RWPE2 (cell line): ENCODE measurements around the gene DHH.
"Not testable (repeated sequence)": the region's sequence is repeated elsewhere in the genome, so short reads cannot be mapped to it uniquely, and the experiment has no call there.

ENCODE experiments used
- ATAC-seq: fragments of 200-7000 bp; cut with Tn5 transposase; 3 replicates; pipeline ENCODE4 v1.9.1; 2021; ENCODE audit warnings: low read depth
- DNase-seq: peaks from one replicate; pipeline ENCODE4 v3.0.0-alpha.2; 2020; ENCODE audit warnings: low spot score
- H3K27ac ChIP-seq: fragments of 450-650 bp; 2 replicates; pipeline ENCODE4 v1.5.1; 2017; ENCODE audit warnings: mild to moderate bottlenecking; ENCODE audit not compliant: poor library complexity, severe bottlenecking
- H3K27me3 ChIP-seq: fragments of 250-450 bp; sonication (Bioruptor Pico); 2 replicates; pipeline ENCODE4 v1.5.1; 2021; ENCODE audit warnings: mild to moderate bottlenecking, moderate library complexity; ENCODE audit not compliant: insufficient read depth, poor library complexity, severe bottlenecking
- H3K36me3 ChIP-seq: fragments of 250-450 bp; sonication (Bioruptor Pico); 2 replicates; pipeline ENCODE4 v1.5.1; 2020; ENCODE audit warnings: low read depth, mild to moderate bottlenecking, moderate library complexity
- H3K4me1 ChIP-seq: fragments of 250-450 bp; sonication (Bioruptor Pico); 2 replicates; pipeline ENCODE4 v1.5.1; 2021; ENCODE audit warnings: mild to moderate bottlenecking, moderate library complexity; ENCODE audit not compliant: insufficient read depth, poor library complexity, severe bottlenecking
- H3K4me3 ChIP-seq: fragments of 250-450 bp; sonication (Bioruptor Pico); 2 replicates; pipeline ENCODE4 v1.5.1; 2021; ENCODE audit warnings: mild to moderate bottlenecking, moderate library complexity; ENCODE audit not compliant: severe bottlenecking
- H3K9me3 ChIP-seq: fragments of 250-450 bp; sonication (Bioruptor Pico); 2 replicates; pipeline ENCODE4 v1.5.1; 2021; ENCODE audit warnings: mild to moderate bottlenecking, moderate library complexity; ENCODE audit not compliant: severe bottlenecking
- TF ChIP-seq, protein P1 (sequence below): fragments of 450-650 bp; IDR thresholded peaks from one replicate; pipeline ENCODE4 v1.5.1; 2017; ENCODE audit warnings: mild to moderate bottlenecking, moderate library complexity; ENCODE audit not compliant: poor library complexity, severe bottlenecking

The DHH gene

DNA sequence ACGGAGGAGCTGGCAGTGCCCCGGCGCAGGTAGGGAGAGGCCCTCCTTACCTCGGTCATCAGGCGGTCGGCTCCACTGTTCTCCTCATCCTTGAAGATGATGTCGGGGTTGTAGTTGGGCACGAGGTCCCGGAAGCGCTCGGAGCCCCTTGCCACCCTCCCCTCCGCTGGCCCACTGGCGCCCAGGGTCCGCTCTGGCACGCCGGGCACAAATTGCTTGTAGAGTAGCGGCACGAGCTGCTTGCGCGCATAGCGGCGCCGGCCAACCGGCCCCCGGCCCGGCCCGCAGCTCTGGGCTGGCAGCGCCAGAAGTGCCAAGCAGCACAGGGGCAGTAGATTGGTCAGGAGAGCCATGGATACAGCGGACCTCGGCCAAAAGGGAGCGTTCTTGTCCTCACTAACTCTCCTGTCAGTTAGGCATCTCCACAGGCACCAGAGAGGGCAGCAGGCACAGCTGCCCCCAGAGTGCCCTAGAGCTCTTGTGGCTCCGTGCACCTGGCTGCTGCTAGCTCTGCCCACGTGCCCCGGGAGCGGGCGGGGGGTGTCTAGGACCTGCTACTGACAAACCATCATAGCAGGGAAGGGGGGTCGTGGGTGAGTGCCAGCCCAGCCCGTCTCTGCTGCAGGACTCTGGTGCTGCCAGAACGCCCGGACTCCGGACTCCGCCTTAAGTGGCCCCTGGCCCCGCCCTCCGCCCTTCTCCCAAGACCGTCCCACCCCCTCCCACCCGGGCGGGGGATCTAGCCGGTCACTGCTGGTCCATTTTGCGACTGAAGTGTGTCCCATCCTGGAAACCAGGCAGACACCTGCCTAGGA lies at the start of gene DHH:
Gene DHH, minus strand, starts transcription at position 642 of the 815 bp plus-strand sequence. Its CDS starts 289 bp downstream, at position 353.
- H3K27me3 ChIP-seq = peaks cover 57% of the 10 kb centered on the region
- TF ChIP-seq, protein P1, sequence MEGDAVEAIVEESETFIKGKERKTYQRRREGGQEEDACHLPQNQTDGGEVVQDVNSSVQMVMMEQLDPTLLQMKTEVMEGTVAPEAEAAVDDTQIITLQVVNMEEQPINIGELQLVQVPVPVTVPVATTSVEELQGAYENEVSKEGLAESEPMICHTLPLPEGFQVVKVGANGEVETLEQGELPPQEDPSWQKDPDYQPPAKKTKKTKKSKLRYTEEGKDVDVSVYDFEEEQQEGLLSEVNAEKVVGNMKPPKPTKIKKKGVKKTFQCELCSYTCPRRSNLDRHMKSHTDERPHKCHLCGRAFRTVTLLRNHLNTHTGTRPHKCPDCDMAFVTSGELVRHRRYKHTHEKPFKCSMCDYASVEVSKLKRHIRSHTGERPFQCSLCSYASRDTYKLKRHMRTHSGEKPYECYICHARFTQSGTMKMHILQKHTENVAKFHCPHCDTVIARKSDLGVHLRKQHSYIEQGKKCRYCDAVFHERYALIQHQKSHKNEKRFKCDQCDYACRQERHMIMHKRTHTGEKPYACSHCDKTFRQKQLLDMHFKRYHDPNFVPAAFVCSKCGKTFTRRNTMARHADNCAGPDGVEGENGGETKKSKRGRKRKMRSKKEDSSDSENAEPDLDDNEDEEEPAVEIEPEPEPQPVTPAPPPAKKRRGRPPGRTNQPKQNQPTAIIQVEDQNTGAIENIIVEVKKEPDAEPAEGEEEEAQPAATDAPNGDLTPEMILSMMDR = no peak

GRCh38 chr12:49144384-49144783 lies 49.8 kb upstream of the DHH start:
- no peak for ATAC-seq
- H3K36me3 ChIP-seq = no peaks in the 10 kb centered on the region
- H3K27me3 ChIP-seq = no peaks in the 10 kb centered on the region
- DNase-seq = no peak
- TF ChIP-seq, protein P1 = no peak
- H3K27ac ChIP-seq = no peak overlapping the region
- no peak overlapping the region for H3K4me3 ChIP-seq
- H3K4me1 ChIP-seq = no peaks in the 10 kb centered on the region
- H3K9me3 ChIP-seq = no peaks in the 10 kb centered on the region

More for the DNA sequence above, at the start of gene DHH:
- no peaks in the 10 kb centered on the region for H3K36me3 ChIP-seq
- no peak for DNase-seq
- H3K4me3 ChIP-seq = no peak within 1 kb of the TSS
- H3K9me3 ChIP-seq = no peaks in the 10 kb centered on the region
- H3K27ac ChIP-seq = no peak within 1 kb of the TSS
- peak; percentile 15; the same call in 1 of the 3 replicates for ATAC-seq
- H3K4me1 ChIP-seq = no peaks in the 10 kb centered on the region

- no peaks in the 10 kb centered on the region for H3K27me3 ChIP-seq
- no peak overlapping the region for H3K27ac ChIP-seq
- DNase-seq (no peak), ATAC-seq (no peak)
- no peak overlapping the region for H3K4me3 ChIP-seq
- TF ChIP-seq, protein P1 = no peak
- no peaks in the 10 kb centered on the region for H3K36me3 ChIP-seq
- H3K4me1 ChIP-seq = peaks cover 4% of the 10 kb centered on the region
- H3K9me3 ChIP-seq = no peaks in the 10 kb centered on the region
These were observed 44.4 kb upstream of the DHH start for GRCh38 chr12:49138999-49139398.

DNA sequence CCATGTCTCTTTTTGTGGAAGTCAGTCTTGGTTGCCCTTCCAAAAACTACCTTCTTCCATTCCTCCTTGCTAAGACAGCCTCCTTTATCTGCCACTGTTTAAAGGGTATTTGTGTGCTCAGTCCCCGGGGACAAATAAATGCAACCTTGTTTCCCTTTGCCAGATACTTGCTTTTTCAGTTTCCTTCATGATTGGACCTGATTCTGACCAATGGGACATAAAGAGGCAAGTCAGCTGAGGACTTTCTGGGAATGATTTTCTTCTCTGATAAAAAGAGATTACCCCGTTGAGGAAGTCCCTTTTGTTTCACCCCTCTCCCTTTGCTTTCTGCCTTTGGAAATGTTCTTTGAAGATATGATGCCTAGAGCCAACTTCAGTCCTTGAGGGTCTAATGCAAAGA lies 44.0 kb upstream of the DHH start:
- TF ChIP-seq, protein P1 = no peak
- H3K27me3 ChIP-seq = no peaks in the 10 kb centered on the region
- H3K36me3 ChIP-seq = no peaks in the 10 kb centered on the region
- no peak for DNase-seq
- H3K9me3 ChIP-seq = no peaks in the 10 kb centered on the region
- no peak for ATAC-seq
- H3K4me3 ChIP-seq = no peak overlapping the region
- no peak overlapping the region for H3K27ac ChIP-seq
- H3K4me1 ChIP-seq = peaks cover 4% of the 10 kb centered on the region

DNA sequence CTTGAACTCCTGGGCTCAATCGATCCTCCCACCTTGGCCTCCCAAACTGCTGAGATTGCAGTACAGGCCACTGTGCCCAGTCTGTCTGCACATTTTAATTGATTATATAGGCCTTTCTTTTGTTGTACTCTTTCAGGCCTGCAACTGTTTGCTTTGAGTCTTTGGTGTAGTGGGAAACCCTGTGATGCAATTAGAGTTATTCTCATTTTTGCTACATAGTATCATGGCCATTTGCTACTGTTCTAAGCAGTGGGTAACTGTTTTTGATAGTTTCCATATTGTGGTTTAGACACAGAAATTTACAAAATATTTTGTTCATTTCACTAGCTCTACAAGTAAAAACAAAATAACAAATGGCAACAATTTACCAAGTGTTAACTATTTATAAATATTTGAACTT lies 42.9 kb upstream of the DHH start:
- no peak for ATAC-seq
- TF ChIP-seq, protein P1 = no peak
- peaks cover 4% of the 10 kb centered on the region for H3K4me1 ChIP-seq

DNA sequence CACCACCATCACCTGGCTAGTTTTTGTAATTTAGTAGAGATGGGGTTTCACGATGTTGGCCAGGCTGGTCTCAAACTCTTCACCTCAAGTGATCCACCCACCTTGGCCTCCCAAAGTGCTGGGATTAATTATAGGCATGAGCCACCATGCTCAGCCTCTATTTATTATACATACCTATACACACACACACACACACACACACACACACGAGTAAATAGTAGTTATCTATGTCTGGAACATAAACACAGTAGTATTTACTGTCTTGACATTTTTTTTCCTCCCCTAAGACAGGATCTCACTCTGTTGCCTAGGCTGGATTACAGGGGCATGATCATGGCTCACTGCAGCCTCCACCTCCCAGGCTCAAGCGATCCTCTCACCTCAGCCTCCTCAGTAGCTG lies 42.4 kb upstream of the DHH start:
- not testable (repeated sequence) for H3K27ac ChIP-seq, H3K27me3 ChIP-seq, H3K4me1 ChIP-seq, H3K36me3 ChIP-seq, H3K9me3 ChIP-seq, H3K4me3 ChIP-seq, DNase-seq, ATAC-seq

More for the DNA sequence above, 42.9 kb upstream of the DHH start:
- Histone ChIP-seq H3K27me3 (no peaks in the 10 kb centered on the region), H3K9me3 (no peaks in the 10 kb centered on the region), H3K27ac (no peak overlapping the region), H3K36me3 (no peaks in the 10 kb centered on the region), H3K4me3 (no peak overlapping the region)
- no peak for DNase-seq
